Prostate gland (tissue), 2 donors: ENCODE measurements around the gene ULK3. TPM values are rescaled to one million over a fixed set of nuclear protein-coding genes. Genes with fewer than 3 reads are reported as not detected.
"Not testable (repeated sequence)": the region's sequence is repeated elsewhere in the genome, so short reads cannot be mapped to it uniquely, and the experiment has no call there.

ENCODE experiments used
- DNase-seq: peaks from one replicate; pipeline ENCODE4 v3.0.0-alpha.2; 2019; ENCODE audit warnings: low spot score
- H3K27ac ChIP-seq, 2 donors: fragments of 200-600 bp; sonication (generic); 2 replicates each; pipeline ENCODE4 v1.5.1; 2017 to 2019
- H3K27me3 ChIP-seq: fragments of 200-600 bp; sonication (generic); replicated peaks from 2 replicates; pipeline ENCODE4 v1.5.1; 2019; ENCODE audit not compliant: insufficient read depth
- H3K36me3 ChIP-seq, 2 donors: fragments of 200-600 bp; sonication (generic); 1 replicate in 1 of 2; 2 replicates in 1 of 2; pipeline versions ENCODE4 v1.5.1 to v1.8.1; 2017 to 2019
- H3K4me1 ChIP-seq: fragments of 200-600 bp; sonication (generic); replicated peaks from 2 replicates; pipeline ENCODE4 v1.5.1; 2019
- H3K4me3 ChIP-seq, 2 donors: fragments of 200-600 bp; sonication (generic); 2 replicates each; pipeline ENCODE4 v1.5.1; 2017 to 2019
- H3K9me3 ChIP-seq: fragments of 200-600 bp; sonication (generic); 2 replicates; pipeline ENCODE4 v1.5.1; 2017
- POLR2A ChIP-seq: fragments of 450-650 bp; IDR thresholded peaks from one replicate; pipeline ENCODE4 v1.6.1; 2016; ENCODE audit warnings: antibody characterized with exemption, mild to moderate bottlenecking
- POLR2AphosphoS5 ChIP-seq: sonication (generic); formaldehyde crosslinking; IDR thresholded peaks from one replicate; pipeline ENCODE4 v1.6.1; 2017; ENCODE audit warnings: antibody characterized with exemption
- WGBS: methylation state at CpG from one replicate; pipeline ENCODE4 v1.1.5; 2018; 5-methylcytosine and 5-hydroxymethylcytosine counted together
- intact Hi-C: fragments of 100-400 bp; cut with DNase I; formaldehyde crosslinking; loops from one replicate; pipeline ENCODE4 v1.14.2; 2022
- total RNA-seq, 2 donors: library from RNA; depleted of rRNA; stranded (reverse); fragments of >200 nt; gene quantifications; one replicate each; pipeline ENCODE4 v1.1.0, GENCODE V29; 2016
- TF ChIP-seq, protein P1 (sequence below), 4 experiments: fragments of 200-600 bp in 2 of 4; fragments of 450-650 bp in 2 of 4; sonication (generic) in 2 of 4; IDR thresholded peaks; 1 replicate in 3 of 4; 2 replicates in 1 of 4; pipeline ENCODE4 v1.5.1; 2016 to 2019; ENCODE audit warnings: antibody characterized with exemption in 4 of 4, mild to moderate bottlenecking in 2 of 4, moderate library complexity in 2 of 4

The ULK3 gene
- total RNA-seq, 2 donors from 2014 or later: 44.6 to 98.5 TPM

DNA sequence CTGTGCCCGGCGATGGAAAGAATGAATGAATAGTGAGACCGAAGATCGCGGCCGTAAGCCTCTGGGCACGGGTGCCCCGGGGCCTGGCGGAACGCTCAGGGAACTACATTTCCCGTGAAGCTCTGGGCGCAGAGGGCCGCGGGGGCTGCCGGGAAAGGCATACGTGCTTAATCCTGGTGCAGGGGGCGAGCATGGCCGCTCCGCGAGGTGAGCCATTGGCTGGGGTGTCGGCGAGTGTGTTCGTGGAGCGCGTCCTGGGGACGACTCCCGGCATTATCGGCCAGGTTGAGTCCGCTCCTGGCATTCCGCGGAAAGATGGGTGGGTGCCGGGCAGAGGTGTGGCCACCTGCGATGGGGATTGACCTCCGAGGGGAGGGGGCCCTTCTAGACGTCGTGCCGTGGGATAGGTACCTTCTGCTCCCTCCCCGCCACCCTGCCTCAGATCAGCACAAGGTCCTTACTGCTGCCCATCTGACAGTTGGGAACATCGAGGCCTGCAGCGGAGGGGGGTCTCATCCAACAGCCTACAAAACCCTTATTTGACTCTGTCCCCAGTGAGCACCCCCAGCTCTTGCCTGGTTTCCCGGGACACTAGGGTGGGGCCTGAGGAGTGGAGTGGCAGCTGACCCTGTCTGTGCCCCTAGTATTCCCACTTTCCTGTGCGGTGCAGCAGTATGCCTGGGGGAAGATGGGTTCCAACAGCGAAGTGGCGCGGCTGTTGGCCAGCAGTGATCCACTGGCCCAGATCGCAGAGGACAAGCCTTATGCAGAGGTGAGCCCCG is 47.1 kb upstream of the ULK3 start, which contains the start of gene MPI:
Gene MPI, plus strand, starts transcription at position 160 of the 782 bp plus-strand sequence. Its CDS starts 32 bp downstream, at position 192.
- WGBS: under 1% methylated on average over 40 of the region's 47 CpGs

DNA sequence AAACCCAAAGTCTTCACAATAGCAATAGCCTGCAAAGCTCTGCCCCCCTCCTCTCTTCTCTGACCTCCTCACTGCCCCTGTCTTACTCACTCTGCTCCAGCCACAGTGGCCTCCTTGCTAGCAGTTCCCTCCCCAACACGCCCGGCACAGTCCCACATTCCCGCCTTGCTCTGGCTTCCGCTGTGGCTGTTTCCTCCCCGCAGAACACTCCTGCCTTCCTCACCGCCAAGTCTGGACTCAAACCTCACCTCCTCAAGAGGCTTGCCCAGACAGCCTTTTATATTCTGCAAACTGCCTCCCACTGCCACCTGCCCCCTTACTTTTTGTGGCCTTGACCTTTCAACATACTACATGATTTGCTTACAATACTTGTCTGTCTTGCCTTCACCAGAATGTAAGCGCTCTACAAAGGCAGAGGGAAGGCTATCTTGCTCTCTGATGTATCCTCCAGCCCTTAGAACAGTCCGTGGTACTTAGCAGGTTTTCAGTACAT is 46.5 kb upstream of the ULK3 start:
- whole genome bisulfite sequencing: 17% methylated on average over 8 of the region's 8 CpGs
- TF ChIP-seq POLR2AphosphoS5 (no peak), POLR2A (no peak)
- TF ChIP-seq, protein P1, sequence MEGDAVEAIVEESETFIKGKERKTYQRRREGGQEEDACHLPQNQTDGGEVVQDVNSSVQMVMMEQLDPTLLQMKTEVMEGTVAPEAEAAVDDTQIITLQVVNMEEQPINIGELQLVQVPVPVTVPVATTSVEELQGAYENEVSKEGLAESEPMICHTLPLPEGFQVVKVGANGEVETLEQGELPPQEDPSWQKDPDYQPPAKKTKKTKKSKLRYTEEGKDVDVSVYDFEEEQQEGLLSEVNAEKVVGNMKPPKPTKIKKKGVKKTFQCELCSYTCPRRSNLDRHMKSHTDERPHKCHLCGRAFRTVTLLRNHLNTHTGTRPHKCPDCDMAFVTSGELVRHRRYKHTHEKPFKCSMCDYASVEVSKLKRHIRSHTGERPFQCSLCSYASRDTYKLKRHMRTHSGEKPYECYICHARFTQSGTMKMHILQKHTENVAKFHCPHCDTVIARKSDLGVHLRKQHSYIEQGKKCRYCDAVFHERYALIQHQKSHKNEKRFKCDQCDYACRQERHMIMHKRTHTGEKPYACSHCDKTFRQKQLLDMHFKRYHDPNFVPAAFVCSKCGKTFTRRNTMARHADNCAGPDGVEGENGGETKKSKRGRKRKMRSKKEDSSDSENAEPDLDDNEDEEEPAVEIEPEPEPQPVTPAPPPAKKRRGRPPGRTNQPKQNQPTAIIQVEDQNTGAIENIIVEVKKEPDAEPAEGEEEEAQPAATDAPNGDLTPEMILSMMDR (IDR thresholded peaks at IDR 0.05): no peak
- Histone ChIP-seq H3K27ac (peak overlapping the region; percentile 69 to 81), H3K27me3 (no peaks in the 10 kb centered on the region), H3K36me3 (no peaks in the 10 kb centered on the region), H3K4me3 (peak overlapping the region; percentile 87 to 92), H3K9me3 (no peaks in the 10 kb centered on the region), H3K4me1 (no peaks in the 10 kb centered on the region)
- no peak for DNase-seq
- intact Hi-C loops: no loop called here

More for the DNA sequence above, 47.1 kb upstream of the ULK3 start, which contains the start of gene MPI:
- peak; percentile 93 for TF ChIP-seq POLR2AphosphoS5
- TF ChIP-seq POLR2A: peak; percentile 52
- TF ChIP-seq, protein P1 (IDR thresholded peaks at IDR 0.05): peak in 3 of 4 experiments; percentile 22 to 56 (median 48)
- DNase-seq: peak; percentile 77
- H3K4me3 ChIP-seq: peak within 1 kb of the TSS; percentile 87 to 92
- H3K9me3 ChIP-seq: no peaks in the 10 kb centered on the region
- peak within 1 kb of the TSS; percentile 69 to 81 for H3K27ac ChIP-seq
- no peaks in the 10 kb centered on the region for H3K27me3 ChIP-seq
- H3K4me1 ChIP-seq: no peaks in the 10 kb centered on the region
- intact Hi-C loops: no loop called here
- H3K36me3 ChIP-seq: no peaks in the 10 kb centered on the region

DNA sequence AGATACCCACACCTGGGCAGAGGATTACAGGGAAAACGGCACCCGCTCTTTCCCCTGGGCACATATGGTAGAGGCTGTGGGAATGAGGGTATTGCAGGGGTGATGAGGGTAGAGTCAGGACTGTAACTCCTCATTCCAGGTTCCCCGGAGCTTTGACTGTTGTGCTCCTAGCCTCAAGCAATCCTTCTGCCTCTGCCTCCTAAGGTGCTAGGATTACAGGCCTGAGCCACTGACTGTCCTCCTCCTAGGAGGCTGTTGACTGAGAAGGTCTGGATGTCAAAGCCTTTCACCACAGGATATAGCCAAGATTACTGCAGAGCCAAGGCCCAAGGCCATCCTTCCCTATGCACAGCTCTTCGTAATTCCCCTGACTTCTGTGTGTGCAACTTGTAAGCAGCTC is 45.8 kb upstream of the ULK3 start:
- H3K36me3 ChIP-seq: no peaks in the 10 kb centered on the region
- H3K4me3 ChIP-seq: no peak overlapping the region
- no peak overlapping the region for H3K27ac ChIP-seq
- H3K9me3 ChIP-seq: no peaks in the 10 kb centered on the region
- H3K4me1 ChIP-seq: no peaks in the 10 kb centered on the region
- intact Hi-C loops: no loop called here
- TF ChIP-seq POLR2AphosphoS5 (no peak), POLR2A (no peak)
- TF ChIP-seq, protein P1 (IDR thresholded peaks at IDR 0.05): no peak
- no peaks in the 10 kb centered on the region for H3K27me3 ChIP-seq
- no peak for DNase-seq
- WGBS: 100% methylated on average over 4 of the region's 4 CpGs

GRCh38 chr15:74887537-74888193 is 44.7 kb upstream of the ULK3 start:
- WGBS: 79% methylated on average over 10 of the region's 10 CpGs
- H3K4me3 ChIP-seq, H3K27me3 ChIP-seq, intact Hi-C loops, H3K9me3 ChIP-seq, DNase-seq, H3K36me3 ChIP-seq, H3K4me1 ChIP-seq, H3K27ac ChIP-seq: not testable (repeated sequence)

GRCh38 chr15:74885461-74885860 is 42.5 kb upstream of the ULK3 start:
- 91% methylated on average over 5 of the region's 5 CpGs for WGBS
- Histone ChIP-seq H3K4me1 (no peaks in the 10 kb centered on the region), H3K27ac (no peak overlapping the region), H3K36me3 (no peaks in the 10 kb centered on the region), H3K4me3 (no peak overlapping the region), H3K27me3 (no peaks in the 10 kb centered on the region), H3K9me3 (no peaks in the 10 kb centered on the region)
- intact Hi-C loops: no loop called here
- TF ChIP-seq POLR2AphosphoS5 (no peak), POLR2A (no peak)
- TF ChIP-seq, protein P1 (IDR thresholded peaks at IDR 0.05): no peak
- DNase-seq: no peak
